ENCODE data around the gene CACNG5.

The CACNG5 gene

DNA sequence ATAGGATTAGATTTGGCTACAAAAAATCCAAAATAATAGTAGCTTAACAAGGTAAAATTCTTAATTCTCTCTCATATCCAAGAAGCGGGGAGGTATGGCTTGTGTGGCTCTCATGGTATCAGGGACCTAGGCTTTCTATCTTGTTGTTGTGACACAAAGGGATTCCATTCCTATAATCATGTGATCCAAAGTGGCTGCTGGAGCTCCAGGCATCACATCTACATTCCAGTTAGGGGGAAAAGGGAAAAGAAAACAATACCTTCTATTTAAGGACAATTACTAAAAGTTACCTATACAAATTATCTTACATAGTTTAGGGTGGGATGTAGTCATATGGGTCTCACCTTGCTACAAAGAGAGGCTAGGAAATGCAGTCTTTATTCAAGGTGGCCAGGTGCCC lies 82.0 kb downstream of the CACNG5 start:
- no peak overlapping the region for H3K27ac ChIP-seq
- no peak for TF ChIP-seq ZFX (IDR thresholded peaks at IDR 0.05)
- TF ChIP-seq, protein P1, sequence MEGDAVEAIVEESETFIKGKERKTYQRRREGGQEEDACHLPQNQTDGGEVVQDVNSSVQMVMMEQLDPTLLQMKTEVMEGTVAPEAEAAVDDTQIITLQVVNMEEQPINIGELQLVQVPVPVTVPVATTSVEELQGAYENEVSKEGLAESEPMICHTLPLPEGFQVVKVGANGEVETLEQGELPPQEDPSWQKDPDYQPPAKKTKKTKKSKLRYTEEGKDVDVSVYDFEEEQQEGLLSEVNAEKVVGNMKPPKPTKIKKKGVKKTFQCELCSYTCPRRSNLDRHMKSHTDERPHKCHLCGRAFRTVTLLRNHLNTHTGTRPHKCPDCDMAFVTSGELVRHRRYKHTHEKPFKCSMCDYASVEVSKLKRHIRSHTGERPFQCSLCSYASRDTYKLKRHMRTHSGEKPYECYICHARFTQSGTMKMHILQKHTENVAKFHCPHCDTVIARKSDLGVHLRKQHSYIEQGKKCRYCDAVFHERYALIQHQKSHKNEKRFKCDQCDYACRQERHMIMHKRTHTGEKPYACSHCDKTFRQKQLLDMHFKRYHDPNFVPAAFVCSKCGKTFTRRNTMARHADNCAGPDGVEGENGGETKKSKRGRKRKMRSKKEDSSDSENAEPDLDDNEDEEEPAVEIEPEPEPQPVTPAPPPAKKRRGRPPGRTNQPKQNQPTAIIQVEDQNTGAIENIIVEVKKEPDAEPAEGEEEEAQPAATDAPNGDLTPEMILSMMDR (conservative IDR thresholded peaks at IDR 0.05), result no peak

DNA sequence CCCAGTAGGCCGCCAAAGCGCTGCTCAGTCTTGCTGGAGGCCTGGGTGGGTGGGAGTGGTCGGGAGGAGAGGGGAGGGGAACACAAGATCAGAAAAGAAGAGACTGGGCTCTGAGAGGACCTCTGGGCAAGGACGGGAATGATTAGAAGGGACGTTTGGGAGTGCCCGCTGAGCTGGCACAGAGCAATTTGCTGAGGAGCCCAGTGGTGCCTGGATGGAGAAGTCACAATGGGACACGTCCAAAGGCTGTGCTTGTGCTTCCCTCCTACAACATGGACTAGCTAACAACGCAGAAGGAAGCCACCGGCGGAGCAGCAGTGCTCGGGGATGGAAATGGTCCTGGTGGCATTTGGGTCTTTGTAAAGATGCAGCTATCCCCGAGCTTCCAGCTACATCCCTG lies 84.0 kb downstream of the CACNG5 start:
- no peak overlapping the region for H3K27ac ChIP-seq
- TF ChIP-seq, protein P1 (conservative IDR thresholded peaks at IDR 0.05), result no peak
- TF ChIP-seq ZFX (IDR thresholded peaks at IDR 0.05), result no peak

DNA sequence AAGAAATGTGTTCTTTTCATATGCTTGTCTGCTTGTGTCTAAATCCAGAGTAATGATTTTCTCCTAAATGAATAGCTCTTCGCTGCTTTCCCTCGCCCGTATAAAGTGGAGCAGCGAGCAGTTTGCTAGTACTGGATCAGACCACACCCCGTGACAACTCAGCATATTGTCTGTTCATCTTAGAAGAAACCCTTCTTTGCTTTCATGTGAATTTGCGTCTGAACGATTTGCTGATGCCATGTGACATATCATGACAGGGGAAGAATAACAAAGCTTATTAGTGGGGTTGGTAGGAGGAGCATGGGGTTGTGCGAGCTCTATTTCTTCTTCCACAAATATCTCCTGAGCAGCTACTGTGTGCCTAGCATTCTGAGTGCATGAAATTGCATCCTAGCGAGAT lies 85.5 kb downstream of the CACNG5 start:
- TF ChIP-seq, protein P1 (conservative IDR thresholded peaks at IDR 0.05), result no peak
- TF ChIP-seq ZFX (IDR thresholded peaks at IDR 0.05), result no peak
- no peak overlapping the region for H3K27ac ChIP-seq

DNA sequence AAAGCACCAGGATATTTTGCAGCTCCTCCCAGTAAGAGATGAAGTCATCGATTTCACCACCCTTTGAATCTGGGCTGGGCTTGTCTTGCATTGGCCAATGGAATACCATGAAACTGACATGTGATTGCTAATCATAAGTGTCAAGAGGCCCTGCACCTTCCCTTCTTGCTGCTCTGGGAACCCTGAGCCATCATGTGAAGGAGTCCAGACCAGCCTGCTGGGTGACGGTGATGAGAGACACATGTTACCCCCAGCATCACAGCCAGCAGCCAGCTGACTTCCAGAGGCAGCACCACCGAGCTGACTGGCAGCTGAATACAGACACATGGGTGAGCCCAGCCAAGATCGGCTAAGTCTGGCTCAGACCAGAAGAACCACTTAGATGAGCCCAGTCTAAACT lies 86.0 kb downstream of the CACNG5 start:
- TF ChIP-seq, protein P1 (conservative IDR thresholded peaks at IDR 0.05), result no peak
- no peak for TF ChIP-seq ZFX (IDR thresholded peaks at IDR 0.05)
- no peak overlapping the region for H3K27ac ChIP-seq

DNA sequence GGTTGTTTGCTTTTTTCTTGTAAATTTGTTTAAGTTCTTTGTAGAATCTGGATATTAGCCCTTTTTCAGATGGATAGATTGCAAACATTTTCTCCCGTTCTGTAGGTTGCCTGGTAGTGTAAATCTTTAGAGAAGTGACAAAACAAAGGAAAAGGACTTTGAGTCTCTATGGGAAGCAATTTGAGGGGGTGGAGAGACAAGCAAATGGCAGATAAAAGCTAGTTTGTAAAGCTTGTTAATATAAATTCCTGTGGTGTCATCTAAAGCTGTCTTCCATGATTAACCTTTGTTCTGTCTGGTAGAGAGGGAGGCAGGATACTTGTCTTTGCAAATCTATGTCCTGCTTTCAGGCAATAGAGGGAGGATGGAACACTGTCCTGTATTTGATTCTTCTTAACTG lies 89.0 kb downstream of the CACNG5 start:
- TF ChIP-seq ZFX (IDR thresholded peaks at IDR 0.05), result no peak
- TF ChIP-seq, protein P1 (conservative IDR thresholded peaks at IDR 0.05), result no peak

DNA sequence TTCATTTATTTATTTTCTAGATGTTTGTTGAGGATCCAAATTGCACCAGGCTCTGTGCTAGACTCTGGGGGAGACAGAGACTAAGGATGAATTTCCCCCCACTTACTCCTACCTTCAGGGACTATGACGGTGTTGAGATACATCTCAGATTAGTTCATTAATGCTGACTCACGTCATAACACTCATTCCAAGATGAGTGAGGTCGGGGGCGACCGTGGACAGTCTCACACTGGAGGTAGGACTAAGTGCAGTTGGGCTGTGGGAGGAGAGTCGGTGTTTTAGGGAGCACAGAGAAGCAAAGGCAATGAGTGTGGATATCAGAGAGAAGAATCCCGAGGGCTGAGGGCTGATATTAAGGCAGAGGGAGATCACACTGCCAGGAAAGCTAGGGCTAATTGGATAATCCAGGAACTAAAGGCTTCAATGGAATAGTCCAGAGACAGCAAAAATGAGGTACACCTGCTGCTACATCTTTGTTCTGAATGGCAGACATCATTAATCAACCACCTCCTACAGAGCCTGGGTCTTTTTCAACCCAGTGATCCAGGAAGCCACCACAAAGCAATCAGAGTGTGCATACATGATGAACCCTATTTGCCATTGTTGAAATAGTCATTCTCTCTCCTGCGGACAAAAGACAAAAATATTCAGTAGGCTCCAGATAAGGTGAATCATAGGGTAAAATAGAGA lies 91.0 kb downstream of the CACNG5 start:
- TF ChIP-seq, protein P1 (conservative IDR thresholded peaks at IDR 0.05), result no peak
- TF ChIP-seq ZFX (IDR thresholded peaks at IDR 0.05), result no peak
- H3K27ac ChIP-seq, result no peak overlapping the region

More for the DNA sequence above, 89.0 kb downstream of the CACNG5 start:
- no peak overlapping the region for H3K27ac ChIP-seq

DNA sequence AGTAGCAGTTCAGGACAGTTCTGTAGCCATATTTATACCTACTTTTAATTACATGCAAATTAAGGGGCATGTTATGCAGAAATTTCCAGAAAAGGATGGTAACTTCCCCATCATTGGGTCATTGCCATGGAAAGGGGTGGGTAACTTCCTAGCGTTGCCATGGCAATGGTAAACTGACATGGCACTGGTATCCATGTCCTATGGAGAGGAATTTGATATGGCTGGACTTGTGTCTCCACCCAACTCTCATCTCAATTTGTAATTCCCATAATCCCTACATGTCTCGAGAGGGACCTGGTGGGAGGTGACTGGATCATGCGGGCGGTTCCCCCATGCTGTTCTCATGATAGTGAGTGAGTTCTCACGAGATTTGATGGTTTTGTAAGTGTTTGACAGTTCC lies 94.0 kb downstream of the CACNG5 start:
- H3K27ac ChIP-seq, result no peak overlapping the region
- TF ChIP-seq, protein P1 (conservative IDR thresholded peaks at IDR 0.05), result no peak
- no peak for TF ChIP-seq ZFX (IDR thresholded peaks at IDR 0.05)

All from C4-2B (cell line).